AG04450 (cell line): ENCODE results near the gene PSAP. TPM values are rescaled to one million over a fixed set of nuclear protein-coding genes. Genes with fewer than 3 reads are reported as not detected.
"Not testable (repeated sequence)": the region's sequence is repeated elsewhere in the genome, so short reads cannot be mapped to it uniquely, and the experiment has no call there.

Source experiments
- CTCF ChIA-PET: fragments of 300-600, 350-600 bp; formaldehyde crosslinking; extraction: SDS; loops from one replicate; lab custom pipeline; 2022; ENCODE audit warnings: antibody characterized with exemption, inconsistent platforms; lab: Charles Lee
- POLR2A ChIA-PET: fragments of 350-600 bp; formaldehyde crosslinking; extraction: SDS; loops from one replicate; lab custom pipeline; 2021; ENCODE audit warnings: antibody characterized with exemption, inconsistent platforms; lab: Yijun Ruan, JAX
- DNase-seq: peaks from one replicate; pipeline ENCODE4 v3.0.0-alpha.2; 2011; ENCODE audit warnings: low read depth, low spot score
- H3K27ac ChIP-seq: one replicate; pipeline ENCODE4 v1.5.1; 2012; ENCODE audit warnings: low read depth, low read length, control low read depth
- H3K27me3 ChIP-seq: one replicate; pipeline ENCODE4 v1.6.0; 2012; ENCODE audit warnings: low read length; ENCODE audit not compliant: control insufficient read depth, insufficient read depth
- H3K4me3 ChIP-seq: 2 replicates; pipeline ENCODE4 v1.5.1; 2011; ENCODE audit warnings: mild to moderate bottlenecking, low read depth, low read length, control low read depth
- H3K9me3 ChIP-seq: 2 replicates; pipeline ENCODE4 v1.5.1; 2012; ENCODE audit warnings: low read length; ENCODE audit not compliant: control insufficient read depth, insufficient read depth
- CTCF ChIP-seq: IDR thresholded peaks from 2 replicates; pipeline ENCODE4 v1.5.1; 2011; ENCODE audit warnings: low read depth, low read length, control low read depth, inconsistent platforms
- polyA plus RNA-seq: library from polyadenylated mRNA; depleted of rRNA; stranded (reverse); fragments of >200 nt; gene quantifications from 2 replicates; pipeline ENCODE4 v1.2.3, GENCODE V29; 2011

The PSAP gene
- polyA plus RNA-seq, 1 experiment: 1,594 TPM

- Histone ChIP-seq H3K27me3 (peaks cover 8% of the 10 kb centered on the region), H3K27ac (peak overlapping the region; percentile 83), H3K9me3 (no peaks in the 10 kb centered on the region), H3K4me3 (peak overlapping the region; percentile 63)
- POLR2A ChIA-PET: interaction anchor here (0.7 kb wide), 2 partner anchors 50 to 545 kb away, joined by 3 read pairs; no protein-coding TSS in a partner anchor
- no peak for DNase-seq
- CTCF ChIA-PET: no interaction called here
- TF ChIP-seq CTCF: no peak
Observed at GRCh38 chr10:71888248-71888622, 37.2 kb upstream of the PSAP start.

- Histone ChIP-seq H3K4me3 (no peak overlapping the region), H3K27me3 (peaks cover 8% of the 10 kb centered on the region), H3K9me3 (no peaks in the 10 kb centered on the region), H3K27ac (no peak overlapping the region)
- ChIA-PET CTCF (interaction anchor here (1.1 kb wide), 1 partner anchor 8 kb away, joined by 3 read pairs; no protein-coding TSS in a partner anchor), POLR2A (interaction anchor here (0.7 kb wide), 1 partner anchor 49 kb away, joined by 3 read pairs; no protein-coding TSS in a partner anchor)
- no peak for DNase-seq
- TF ChIP-seq CTCF: no peak
Observed at GRCh38 chr10:71887743-71888142, 36.7 kb upstream of the PSAP start.

GRCh38 chr10:71882813-71883659 lies 32.0 kb upstream of the PSAP start:
- POLR2A ChIA-PET: no interaction called here
- Histone ChIP-seq H3K9me3 (no peaks in the 10 kb centered on the region), H3K27ac (no peak overlapping the region), H3K4me3 (no peak overlapping the region), H3K27me3 (peaks cover 23% of the 10 kb centered on the region)
- no peak for DNase-seq
- no peak for TF ChIP-seq CTCF
- CTCF ChIA-PET: interaction anchor here (0.6 to 2.6 kb wide), 4 partner anchors 12 to 249 kb away, joined by 3 to 10 read pairs (median 3); no protein-coding TSS in a partner anchor

- H3K27ac ChIP-seq: no peak overlapping the region
- TF ChIP-seq CTCF: no peak
- no peak for DNase-seq
- peaks cover 34% of the 10 kb centered on the region for H3K27me3 ChIP-seq
- no peaks in the 10 kb centered on the region for H3K9me3 ChIP-seq
- H3K4me3 ChIP-seq: no peak overlapping the region
- POLR2A ChIA-PET: no interaction called here
- CTCF ChIA-PET: interaction anchor here (1.0 to 1.4 kb wide), 2 partner anchors 15 to 167 kb away, joined by 3 to 6 read pairs; no protein-coding TSS in a partner anchor
Observed at GRCh38 chr10:71881647-71882355, 30.8 kb upstream of the PSAP start.

GRCh38 chr10:71881307-71881624 lies 30.2 kb upstream of the PSAP start:
- H3K4me3 ChIP-seq, H3K9me3 ChIP-seq, POLR2A ChIA-PET, H3K27ac ChIP-seq, DNase-seq: not testable (repeated sequence)
- peaks cover 38% of the 10 kb centered on the region for H3K27me3 ChIP-seq
- CTCF ChIA-PET: interaction anchor here (1.4 kb wide), 1 partner anchor 15 kb away, joined by 6 read pairs; no protein-coding TSS in a partner anchor
